Measurements from ENCODE around the gene SERPINA5. TPM values are rescaled to one million over a fixed set of nuclear protein-coding genes. Genes with fewer than 3 reads are reported as not detected.

The SERPINA5 gene
- total RNA-seq: 0.24 TPM
- polyA plus RNA-seq: 1.7 TPM
- long read RNA-seq, donor 1: 0 reads
- long read RNA-seq, donor 2: 0 reads
- long read RNA-seq, donor 3: 0 reads
- long read RNA-seq, donor 4: 0 reads
- long read RNA-seq, donor 5: 0 reads
- long read RNA-seq, donor 6: 0 reads
- long read RNA-seq, donor 7, partial matches to known transcripts: 0 of 1 reads
- long read RNA-seq, donor 7, other reads (novel, unspliced or antisense): 0 of 1 reads
- long read RNA-seq, donor 8: 0 reads
- long read RNA-seq, donor 9: 0 reads
- long read RNA-seq, donor 10: 0 reads

DNA sequence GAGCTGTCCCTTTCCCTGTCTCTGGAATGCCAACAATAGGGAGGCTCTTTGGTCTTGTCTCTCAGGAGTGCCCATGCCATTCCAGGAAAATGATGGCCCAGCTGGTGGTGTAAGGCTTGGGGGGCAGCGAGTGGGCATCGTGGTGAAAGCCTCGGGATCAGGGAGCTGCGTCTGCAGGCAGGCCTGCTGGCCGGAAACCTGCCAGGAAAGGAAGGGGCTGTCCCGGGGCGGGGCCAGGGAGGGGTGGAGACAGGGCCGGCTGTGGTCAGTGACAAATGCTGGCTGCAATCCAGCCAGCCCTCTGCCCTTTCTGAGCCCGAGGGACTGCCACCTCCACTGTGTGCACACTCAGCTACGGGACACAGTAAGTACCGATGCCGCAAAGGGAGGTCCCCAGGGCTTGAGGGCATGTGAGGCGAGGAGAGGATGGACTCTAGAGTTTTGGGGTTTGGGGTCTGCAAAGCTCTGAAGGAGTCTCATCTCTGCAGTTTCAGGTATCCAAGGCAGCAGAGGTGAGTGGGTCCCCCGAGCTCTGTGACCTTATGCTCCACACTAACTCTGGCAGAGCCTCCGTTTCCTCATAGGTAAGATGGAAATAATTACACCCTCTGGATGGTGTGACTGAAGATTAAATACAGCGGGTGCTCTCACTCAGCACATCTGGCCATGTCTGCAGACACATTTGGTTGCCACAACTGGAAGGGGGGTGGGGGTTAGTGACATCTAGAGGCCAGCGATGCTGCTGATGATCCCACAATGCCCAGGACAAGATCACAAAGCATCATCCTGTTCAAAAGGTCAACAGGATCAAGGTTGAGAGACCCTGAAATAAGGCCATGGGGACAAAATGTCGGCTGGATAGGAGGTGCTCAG is at the start of gene SERPINA5:
SERPINA5 (plus strand) TSS at position 300 of the 873 bp plus-strand sequence. CDS start 5,937 bp downstream, outside the sequence.
- H3K4me1 ChIP-seq (ENCODE audit: control insufficient read depth in 2 of 2, insufficient read depth in 2 of 2, low read length in 2 of 2): no peaks in the 10 kb centered on the region
- 46% methylated on average over 18 of the region's 18 CpGs for WGBS
- no peak for DNase-seq (ENCODE audit: low read depth in 6 of 9, low spot score in 9 of 9)
- no peaks in the 10 kb centered on the region for H3K9me3 ChIP-seq (ENCODE audit: control insufficient read depth in 2 of 2, insufficient read depth in 1 of 2, low read length in 1 of 2)
- H3K36me3 ChIP-seq (ENCODE audit: control insufficient read depth in 2 of 2, insufficient read depth in 2 of 2, low read length in 1 of 2): no peaks in the 10 kb centered on the region
- no peak within 1 kb of the TSS for H3K27ac ChIP-seq (ENCODE audit: low read depth in 1 of 2, low read length in 1 of 2)
- H3K4me3 ChIP-seq (ENCODE audit: low read length in 2 of 2): no peak within 1 kb of the TSS
- no peaks in the 10 kb centered on the region for H3K27me3 ChIP-seq (ENCODE audit: control insufficient read depth in 2 of 2, insufficient read depth in 1 of 2, low read length in 1 of 2)

- H3K27me3 ChIP-seq (ENCODE audit: control insufficient read depth in 2 of 2, insufficient read depth in 1 of 2, low read length in 1 of 2): no peaks in the 10 kb centered on the region
- no peak overlapping the region for H3K27ac ChIP-seq (ENCODE audit: low read depth in 1 of 2, low read length in 1 of 2)
- H3K9me3 ChIP-seq (ENCODE audit: control insufficient read depth in 2 of 2, insufficient read depth in 1 of 2, low read length in 1 of 2): no peaks in the 10 kb centered on the region
- H3K4me1 ChIP-seq (ENCODE audit: control insufficient read depth in 2 of 2, insufficient read depth in 2 of 2, low read length in 2 of 2): no peaks in the 10 kb centered on the region
- WGBS: 65% methylated on average over 2 of the region's 2 CpGs
- no peak overlapping the region for H3K4me3 ChIP-seq (ENCODE audit: low read length in 2 of 2)
- H3K36me3 ChIP-seq (ENCODE audit: control insufficient read depth in 2 of 2, insufficient read depth in 2 of 2, low read length in 1 of 2): no peaks in the 10 kb centered on the region
- DNase-seq (ENCODE audit: low read depth in 6 of 9, low spot score in 9 of 9): no peak
Measured at GRCh38 chr14:94532447-94532846, 48.8 kb upstream of the SERPINA5 start.

GRCh38 chr14:94535506-94535905 is 45.7 kb upstream of the SERPINA5 start:
- Histone ChIP-seq H3K4me3 (ENCODE audit: low read length in 2 of 2) (no peak overlapping the region), H3K9me3 (ENCODE audit: control insufficient read depth in 2 of 2, insufficient read depth in 1 of 2, low read length in 1 of 2) (no peaks in the 10 kb centered on the region), H3K4me1 (ENCODE audit: control insufficient read depth in 2 of 2, insufficient read depth in 2 of 2, low read length in 2 of 2) (no peaks in the 10 kb centered on the region), H3K36me3 (ENCODE audit: control insufficient read depth in 2 of 2, insufficient read depth in 2 of 2, low read length in 1 of 2) (no peaks in the 10 kb centered on the region), H3K27ac (ENCODE audit: low read depth in 1 of 2, low read length in 1 of 2) (no peak overlapping the region), H3K27me3 (ENCODE audit: control insufficient read depth in 2 of 2, insufficient read depth in 1 of 2, low read length in 1 of 2) (no peaks in the 10 kb centered on the region)
- no peak for DNase-seq (ENCODE audit: low read depth in 6 of 9, low spot score in 9 of 9)
- 74% methylated on average over 3 of the region's 3 CpGs for WGBS

- H3K4me3 ChIP-seq (ENCODE audit: low read length in 2 of 2): no peak overlapping the region
- no peaks in the 10 kb centered on the region for H3K36me3 ChIP-seq (ENCODE audit: control insufficient read depth in 2 of 2, insufficient read depth in 2 of 2, low read length in 1 of 2)
- no peak overlapping the region for H3K27ac ChIP-seq (ENCODE audit: low read depth in 1 of 2, low read length in 1 of 2)
- H3K4me1 ChIP-seq (ENCODE audit: control insufficient read depth in 2 of 2, insufficient read depth in 2 of 2, low read length in 2 of 2): no peaks in the 10 kb centered on the region
- WGBS: 69% methylated on average over 2 of the region's 2 CpGs
- H3K9me3 ChIP-seq (ENCODE audit: control insufficient read depth in 2 of 2, insufficient read depth in 1 of 2, low read length in 1 of 2): no peaks in the 10 kb centered on the region
- H3K27me3 ChIP-seq (ENCODE audit: control insufficient read depth in 2 of 2, insufficient read depth in 1 of 2, low read length in 1 of 2): no peaks in the 10 kb centered on the region
- DNase-seq (ENCODE audit: low read depth in 6 of 9, low spot score in 9 of 9): no peak
Measured at GRCh38 chr14:94536836-94537235, 44.4 kb upstream of the SERPINA5 start.

GRCh38 chr14:94538070-94538740 is 43.0 kb upstream of the SERPINA5 start:
- Histone ChIP-seq H3K36me3 (ENCODE audit: control insufficient read depth in 2 of 2, insufficient read depth in 2 of 2, low read length in 1 of 2) (no peaks in the 10 kb centered on the region), H3K4me1 (ENCODE audit: control insufficient read depth in 2 of 2, insufficient read depth in 2 of 2, low read length in 2 of 2) (peaks cover 0 to under 1% of the 10 kb centered on the region in 2 donors), H3K4me3 (ENCODE audit: low read length in 2 of 2) (no peak overlapping the region), H3K27ac (ENCODE audit: low read depth in 1 of 2, low read length in 1 of 2) (no peak overlapping the region), H3K27me3 (ENCODE audit: control insufficient read depth in 2 of 2, insufficient read depth in 1 of 2, low read length in 1 of 2) (no peaks in the 10 kb centered on the region), H3K9me3 (ENCODE audit: control insufficient read depth in 2 of 2, insufficient read depth in 1 of 2, low read length in 1 of 2) (no peaks in the 10 kb centered on the region)
- WGBS: 91% methylated on average over 6 of the region's 6 CpGs
- no peak for DNase-seq (ENCODE audit: low read depth in 6 of 9, low spot score in 9 of 9)

DNA sequence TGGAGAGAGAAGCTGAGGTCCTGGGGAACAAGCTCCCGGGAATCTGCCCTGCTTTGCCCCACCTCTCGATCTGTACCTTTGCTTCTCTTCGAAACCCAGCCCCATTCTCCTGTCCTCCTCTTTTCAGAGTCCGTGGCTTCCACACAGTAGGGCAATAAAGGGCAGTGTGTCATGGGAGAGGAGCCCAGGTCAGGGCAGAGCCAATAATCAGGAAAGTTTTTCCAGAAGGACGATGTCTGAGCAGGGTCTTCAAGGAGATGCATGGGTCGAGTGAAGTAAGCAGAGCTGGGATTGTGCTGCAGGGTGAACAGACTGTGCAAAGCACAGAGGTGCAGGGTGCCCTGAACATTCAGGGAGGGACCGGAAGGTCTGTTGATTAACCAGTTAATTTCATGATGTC is 42.0 kb upstream of the SERPINA5 start:
- no peak overlapping the region for H3K27ac ChIP-seq (ENCODE audit: low read depth in 1 of 2, low read length in 1 of 2)
- no peaks in the 10 kb centered on the region for H3K27me3 ChIP-seq (ENCODE audit: control insufficient read depth in 2 of 2, insufficient read depth in 1 of 2, low read length in 1 of 2)
- WGBS: 84% methylated on average over 7 of the region's 7 CpGs
- no peak for DNase-seq (ENCODE audit: low read depth in 6 of 9, low spot score in 9 of 9)
- H3K4me1 ChIP-seq (ENCODE audit: control insufficient read depth in 2 of 2, insufficient read depth in 2 of 2, low read length in 2 of 2): peaks cover 0 to 3% of the 10 kb centered on the region in 2 donors
- no peaks in the 10 kb centered on the region for H3K9me3 ChIP-seq (ENCODE audit: control insufficient read depth in 2 of 2, insufficient read depth in 1 of 2, low read length in 1 of 2)
- H3K36me3 ChIP-seq (ENCODE audit: control insufficient read depth in 2 of 2, insufficient read depth in 2 of 2, low read length in 1 of 2): no peaks in the 10 kb centered on the region
- no peak overlapping the region for H3K4me3 ChIP-seq (ENCODE audit: low read length in 2 of 2)

GRCh38 chr14:94540031-94540794 is 41.0 kb upstream of the SERPINA5 start:
- H3K4me1 ChIP-seq (ENCODE audit: control insufficient read depth in 2 of 2, insufficient read depth in 2 of 2, low read length in 2 of 2): peaks cover 0 to 3% of the 10 kb centered on the region in 2 donors
- H3K27me3 ChIP-seq (ENCODE audit: control insufficient read depth in 2 of 2, insufficient read depth in 1 of 2, low read length in 1 of 2): no peaks in the 10 kb centered on the region
- WGBS: 41% methylated on average over 13 of the region's 13 CpGs
- no peak overlapping the region for H3K4me3 ChIP-seq (ENCODE audit: low read length in 2 of 2)
- no peaks in the 10 kb centered on the region for H3K9me3 ChIP-seq (ENCODE audit: control insufficient read depth in 2 of 2, insufficient read depth in 1 of 2, low read length in 1 of 2)
- no peaks in the 10 kb centered on the region for H3K36me3 ChIP-seq (ENCODE audit: control insufficient read depth in 2 of 2, insufficient read depth in 2 of 2, low read length in 1 of 2)
- no peak for DNase-seq (ENCODE audit: low read depth in 6 of 9, low spot score in 9 of 9)
- H3K27ac ChIP-seq (ENCODE audit: low read depth in 1 of 2, low read length in 1 of 2): no peak overlapping the region

- no peaks in the 10 kb centered on the region for H3K27me3 ChIP-seq (ENCODE audit: control insufficient read depth in 2 of 2, insufficient read depth in 1 of 2, low read length in 1 of 2)
- no peaks in the 10 kb centered on the region for H3K36me3 ChIP-seq (ENCODE audit: control insufficient read depth in 2 of 2, insufficient read depth in 2 of 2, low read length in 1 of 2)
- H3K4me1 ChIP-seq (ENCODE audit: control insufficient read depth in 2 of 2, insufficient read depth in 2 of 2, low read length in 2 of 2): peaks cover 0 to 3% of the 10 kb centered on the region in 2 donors
- DNase-seq (ENCODE audit: low read depth in 6 of 9, low spot score in 9 of 9): no peak
- no peak overlapping the region for H3K27ac ChIP-seq (ENCODE audit: low read depth in 1 of 2, low read length in 1 of 2)
- H3K4me3 ChIP-seq (ENCODE audit: low read length in 2 of 2): no peak overlapping the region
- WGBS: 87% methylated on average over 9 of the region's 9 CpGs
- no peaks in the 10 kb centered on the region for H3K9me3 ChIP-seq (ENCODE audit: control insufficient read depth in 2 of 2, insufficient read depth in 1 of 2, low read length in 1 of 2)
Measured at GRCh38 chr14:94541234-94541975, 39.8 kb upstream of the SERPINA5 start.
